Measurements from ENCODE around the gene C21orf58. TPM values are rescaled to one million over a fixed set of nuclear protein-coding genes. Genes with fewer than 3 reads are reported as not detected.

Gene C21orf58
- total RNA-seq, 1 donor from 2014 or later, result 0.79 TPM

DNA sequence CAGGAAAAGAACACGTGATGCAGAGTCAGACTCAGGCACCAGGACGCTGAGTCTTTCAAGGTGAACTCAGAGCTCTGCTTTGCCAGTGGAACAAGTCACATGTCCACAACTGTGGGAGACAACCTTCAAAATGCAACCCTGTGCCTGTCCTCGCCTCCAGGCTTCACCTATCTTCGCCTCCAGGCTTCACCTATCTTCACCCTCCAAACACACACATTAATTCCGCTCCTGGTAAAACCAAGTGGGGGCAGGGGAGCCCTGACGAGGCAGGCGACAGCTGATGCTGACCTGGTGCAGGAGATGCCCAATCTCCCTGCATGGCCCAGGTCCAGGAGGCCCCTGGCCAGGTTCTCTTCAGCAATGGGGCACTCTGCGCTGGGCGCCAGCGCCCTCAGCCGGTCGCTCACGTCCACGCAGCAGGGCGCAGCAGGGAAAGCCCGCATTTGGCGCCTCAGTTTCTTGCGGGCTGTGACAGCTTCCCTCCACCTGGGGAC is 67.1 kb downstream of the C21orf58 start:
- no peak for DNase-seq (ENCODE audit: low read depth in 2 of 2)

- no peak for DNase-seq (ENCODE audit: low read depth in 2 of 2)
Observed at GRCh38 chr21:46255758-46256337, 67.8 kb downstream of the C21orf58 start.

GRCh38 chr21:46255166-46255565 is 68.5 kb downstream of the C21orf58 start:
- DNase-seq (ENCODE audit: low read depth in 2 of 2), result no peak

DNA sequence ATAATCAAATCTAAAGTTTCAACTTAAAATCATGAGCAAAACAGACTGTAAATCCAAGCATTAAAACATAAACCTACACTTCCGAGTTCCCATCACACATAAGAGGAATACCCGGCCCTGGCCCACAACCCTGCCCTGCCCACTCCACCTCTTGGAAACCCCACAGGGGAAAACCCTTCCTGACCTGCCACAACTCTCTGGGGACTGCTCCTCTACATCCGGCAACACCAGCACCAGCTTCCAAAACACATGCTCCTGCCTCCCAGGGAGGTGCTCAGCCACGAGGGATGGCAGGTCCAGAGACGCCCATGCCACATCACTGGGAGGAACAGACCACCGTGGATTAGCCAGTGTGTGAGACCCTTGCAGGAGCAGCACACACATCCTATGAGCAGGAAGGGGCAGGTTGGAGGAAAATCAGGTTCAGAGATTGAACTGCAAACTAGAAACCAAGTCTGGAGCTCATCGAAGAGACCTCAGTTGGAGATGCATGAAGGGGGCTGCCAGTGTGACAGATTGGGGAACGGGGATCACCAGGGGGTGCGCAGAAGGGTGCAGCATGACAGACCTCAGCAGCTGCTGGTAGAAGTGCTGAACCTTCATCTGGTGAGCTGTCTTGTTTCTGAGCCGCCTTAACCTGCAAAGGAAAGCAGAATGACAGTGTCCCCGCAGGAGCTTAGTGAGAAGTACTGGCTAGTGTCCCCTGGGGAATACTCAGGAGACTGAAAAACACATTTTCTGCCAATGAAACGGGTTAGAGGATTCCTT is 69.3 kb downstream of the C21orf58 start:
- no peak for DNase-seq (ENCODE audit: low read depth in 2 of 2)

- no peak for DNase-seq (ENCODE audit: low read depth in 2 of 2)
Observed at GRCh38 chr21:46253610-46254124, 70.0 kb downstream of the C21orf58 start.

DNA sequence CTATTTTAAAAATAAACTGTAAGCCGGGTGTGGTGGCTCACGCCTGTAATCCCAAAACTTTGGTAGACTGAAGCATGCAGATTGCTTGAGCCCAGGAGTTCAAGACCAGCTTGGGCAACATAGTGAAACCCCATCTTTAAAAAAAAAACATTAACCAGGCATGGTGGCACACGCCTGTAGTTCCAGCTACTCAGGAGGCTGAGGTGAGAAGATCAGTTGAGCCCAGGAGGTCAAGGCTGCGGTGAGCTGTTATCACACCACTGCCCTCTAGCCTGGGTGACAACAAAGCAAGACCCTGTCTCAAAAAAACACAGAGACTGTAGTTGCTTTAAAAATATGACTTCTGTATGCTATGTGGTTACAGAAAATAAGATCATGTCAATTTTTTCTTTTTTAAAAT is 70.8 kb downstream of the C21orf58 start:
- DNase-seq (ENCODE audit: low read depth in 2 of 2), result no peak

Other genes with a start within 250 kb of the C21orf58 start
- 5.4 and 33.7 TPM in 2 replicates for gene COL6A2, start 225.8 kb downstream of the C21orf58 start, total RNA-seq
- not detected in 2 replicates for gene FTCD, start 168.3 kb downstream of the C21orf58 start, total RNA-seq
- gene SPATC1L, start 139.4 kb downstream of the C21orf58 start, total RNA-seq, result 2.6 and 3.6 TPM in 2 replicates
- gene LSS, start 95.1 kb downstream of the C21orf58 start, total RNA-seq, result 41.8 and 52.6 TPM in 2 replicates
- 41.8 and 62.5 TPM in 2 replicates for gene MCM3AP, start 38.3 kb downstream of the C21orf58 start, total RNA-seq
- gene YBEY, start 37.5 kb downstream of the C21orf58 start, total RNA-seq, result 4.4 and 4.6 TPM in 2 replicates
- 10.7 and 15.1 TPM in 2 replicates for gene PCNT, start 286 bp upstream of the C21orf58 start, total RNA-seq
- gene DIP2A, start 135.0 kb upstream of the C21orf58 start, total RNA-seq, result 18.1 and 29.8 TPM in 2 replicates